Stimulated activated naive CD4-positive, alpha-beta T cell treated with Interleukin-2 at 50 U/mL for 16 hours (primary cell): Measurements from ENCODE around the gene TIPARP.
A peak's percentile ranks its signal among the peaks of the same experiment; 100 is the strongest.
"Not testable (repeated sequence)": the region's sequence is repeated elsewhere in the genome, so short reads cannot be mapped to it uniquely, and the experiment has no call there.

Experiments
- DNase-seq: peaks from one replicate; lab custom pipeline; 2025; lab: John Stamatoyannopoulos, UW

The TIPARP gene

DNA sequence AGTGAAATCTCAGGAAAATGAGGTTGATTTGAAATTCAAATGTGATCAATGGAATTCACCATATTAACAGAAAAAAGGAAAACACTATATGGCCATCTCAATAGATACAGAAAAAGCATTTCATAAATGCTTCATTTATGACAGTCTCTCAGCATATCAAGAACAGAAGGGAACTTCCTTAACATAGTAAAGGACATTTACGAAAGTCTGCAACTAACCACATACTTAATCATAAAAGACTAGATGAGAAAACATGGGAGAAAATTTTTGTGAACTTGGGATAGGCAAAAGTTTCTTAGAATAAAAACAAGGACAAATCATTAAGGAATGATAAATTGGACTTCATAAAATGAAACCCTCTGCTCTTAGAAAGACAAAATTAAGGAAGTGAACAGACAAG is 24.7 kb upstream of the TIPARP start:
- no peak for DNase-seq

DNA sequence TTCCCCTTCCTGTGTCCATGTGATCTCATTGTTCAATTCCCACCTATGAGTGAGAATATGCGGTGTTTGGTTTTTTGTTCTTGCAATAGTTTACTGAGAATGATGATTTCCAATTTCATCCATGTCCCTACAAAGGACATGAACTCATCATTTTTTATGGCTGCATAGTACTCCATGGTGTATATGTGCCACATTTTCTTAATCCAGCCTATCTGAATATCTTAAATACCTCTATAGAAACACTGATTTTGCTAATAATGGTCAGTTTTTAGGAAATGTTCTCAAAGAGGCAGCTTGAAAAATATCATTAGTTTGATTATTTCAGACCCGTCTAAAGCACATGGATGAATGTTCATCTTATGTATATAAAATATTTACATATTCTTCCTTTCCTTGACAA is 21.7 kb upstream of the TIPARP start:
- DNase-seq = not testable (repeated sequence)

DNA sequence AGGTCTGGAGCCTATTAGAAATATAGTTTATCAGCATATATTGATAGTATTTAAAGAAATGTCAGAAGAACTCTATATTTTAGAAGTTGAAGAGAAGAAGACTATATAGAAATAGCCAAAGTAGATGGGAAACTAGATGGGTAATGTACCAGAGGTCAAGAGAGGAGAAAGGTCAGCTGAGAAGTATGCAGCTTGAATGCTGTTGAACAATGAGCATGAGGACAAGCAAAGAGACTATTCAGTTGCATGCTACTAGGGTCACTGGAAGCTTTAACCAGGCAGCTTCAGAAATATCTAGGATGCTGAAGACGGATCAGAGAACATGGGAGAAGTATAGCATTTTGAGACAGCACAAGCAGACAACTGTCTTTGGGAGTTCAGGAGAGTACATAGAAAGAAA is 19.6 kb upstream of the TIPARP start:
- DNase-seq = no peak

DNA sequence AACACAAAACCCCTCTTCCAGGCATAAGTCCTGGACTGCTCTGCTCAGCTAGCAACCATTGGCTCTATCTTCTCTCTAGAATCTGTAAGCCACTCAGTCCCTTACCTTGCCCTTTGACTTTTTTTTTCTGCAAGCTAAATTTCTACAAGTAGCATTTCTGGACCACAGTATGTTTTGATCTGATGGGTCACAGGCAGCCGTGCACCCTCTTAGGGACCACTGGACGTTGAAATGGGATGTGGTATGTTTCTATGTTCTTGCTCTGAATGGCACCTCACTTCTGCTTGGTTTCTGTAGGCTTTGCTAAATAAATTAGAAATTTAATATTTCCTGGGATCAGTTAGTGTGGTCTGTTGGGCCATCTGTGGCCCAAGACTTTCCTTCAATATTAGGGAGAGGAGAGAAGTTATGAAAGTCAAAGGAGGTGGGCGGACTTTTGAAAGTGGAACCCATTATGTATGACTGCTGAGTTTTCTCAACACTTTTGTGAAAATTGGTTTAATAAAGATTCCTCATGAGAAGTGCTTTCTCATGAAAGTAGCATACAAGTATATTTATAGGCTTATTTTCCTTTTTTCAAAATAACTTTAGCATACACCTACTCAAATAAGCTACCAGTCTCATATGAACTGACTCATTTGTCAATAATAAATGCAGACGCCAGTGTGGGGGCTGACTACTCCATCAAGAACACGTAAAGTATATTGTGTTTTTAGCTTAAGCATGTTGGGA is 18.4 kb upstream of the TIPARP start:
- no peak for DNase-seq

DNA sequence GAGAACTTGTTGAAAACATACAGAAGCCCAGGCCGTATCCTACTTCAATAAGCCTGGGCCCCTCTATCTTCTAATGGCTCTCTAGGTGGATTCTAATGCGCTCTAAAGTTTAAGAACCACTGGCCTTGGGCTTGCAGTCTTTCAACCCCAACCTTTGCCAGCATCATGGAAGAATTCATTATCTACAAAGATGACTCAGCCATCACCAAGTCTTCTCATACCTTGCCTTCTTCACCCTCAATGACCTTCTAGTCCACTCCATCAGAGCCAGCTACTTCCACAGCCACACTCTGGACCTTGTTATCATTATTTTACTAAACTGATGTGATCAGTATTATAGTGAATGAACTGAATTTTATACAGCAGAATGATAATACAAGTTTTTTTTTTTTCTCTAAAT is 16.9 kb upstream of the TIPARP start:
- no peak for DNase-seq

DNA sequence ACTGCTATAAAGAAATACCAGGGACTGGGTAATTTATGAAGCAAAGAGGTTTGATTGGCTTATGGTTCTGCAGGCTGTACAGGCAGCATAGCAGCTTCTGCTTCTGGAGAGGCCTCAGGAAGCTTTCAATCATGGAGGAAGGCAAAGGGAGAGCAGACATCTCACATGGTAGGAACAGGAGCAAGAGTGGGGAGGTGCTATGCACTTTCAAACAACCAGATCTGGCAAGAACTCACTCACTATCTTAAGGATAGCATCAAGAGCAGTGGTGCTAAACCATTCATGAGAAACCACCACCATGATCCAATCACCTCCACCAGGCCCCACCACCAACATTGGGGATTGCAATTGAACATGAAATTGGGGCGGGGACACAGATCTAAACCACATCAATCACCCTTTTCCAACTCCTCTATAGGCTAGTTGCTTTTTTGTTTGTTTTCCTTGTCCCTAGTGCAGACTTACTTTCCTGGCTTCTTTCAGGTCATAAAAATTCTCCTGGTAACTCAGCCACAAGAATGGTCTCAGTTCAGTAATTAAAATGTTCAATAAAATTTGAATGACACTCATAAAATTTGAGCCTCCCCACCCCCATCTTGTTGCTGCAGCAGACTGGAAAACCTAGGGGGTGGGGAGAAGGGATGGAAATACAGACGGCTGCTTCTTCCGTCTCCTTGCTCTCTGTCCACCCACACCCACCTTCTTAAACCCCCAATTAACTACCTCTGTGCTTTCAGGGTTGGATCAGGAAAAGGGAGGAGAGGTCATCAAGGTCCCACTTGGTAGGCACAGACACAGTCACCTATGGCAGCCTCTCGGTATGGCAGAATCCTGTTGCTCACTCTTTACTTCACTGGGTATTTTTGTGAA is 16.3 kb upstream of the TIPARP start:
- DNase-seq = no peak

DNA sequence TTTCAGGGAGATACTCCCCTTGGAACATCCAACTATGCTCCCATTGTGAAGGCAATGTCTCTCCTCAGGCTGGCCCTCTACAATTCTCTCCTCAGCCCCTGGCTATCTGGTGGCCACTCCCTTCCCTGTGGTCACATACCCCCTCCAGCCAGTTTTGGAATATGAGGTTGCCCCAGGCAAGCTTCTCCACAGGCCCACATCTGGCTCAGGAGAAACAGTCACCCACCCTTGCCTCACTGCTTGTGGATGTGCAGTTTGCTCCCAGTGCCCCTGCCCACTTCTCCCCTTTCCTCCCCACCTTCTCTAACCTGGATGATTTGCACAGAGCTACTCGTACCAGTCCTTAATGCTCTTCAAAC is 15.7 kb upstream of the TIPARP start:
- no peak for DNase-seq

DNA sequence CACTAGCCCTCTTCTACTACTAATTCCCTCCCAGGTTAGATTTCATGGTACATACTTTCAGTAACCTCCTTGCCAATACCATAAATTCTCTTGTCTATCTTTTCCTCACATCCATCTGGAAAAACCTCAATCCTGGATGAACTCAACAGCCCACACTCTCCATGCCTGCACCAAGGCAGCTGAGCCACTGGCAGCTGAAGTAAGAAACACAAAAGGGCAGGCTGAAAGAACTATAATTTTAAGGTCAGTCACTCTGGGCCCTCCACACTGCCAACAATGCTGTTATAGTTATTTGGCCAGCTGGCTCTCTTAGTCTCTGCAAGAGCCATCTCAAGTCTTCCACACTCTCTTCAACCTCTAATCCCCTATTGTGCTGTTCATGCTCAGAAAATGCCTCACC is 15.1 kb upstream of the TIPARP start:
- no peak for DNase-seq

DNA sequence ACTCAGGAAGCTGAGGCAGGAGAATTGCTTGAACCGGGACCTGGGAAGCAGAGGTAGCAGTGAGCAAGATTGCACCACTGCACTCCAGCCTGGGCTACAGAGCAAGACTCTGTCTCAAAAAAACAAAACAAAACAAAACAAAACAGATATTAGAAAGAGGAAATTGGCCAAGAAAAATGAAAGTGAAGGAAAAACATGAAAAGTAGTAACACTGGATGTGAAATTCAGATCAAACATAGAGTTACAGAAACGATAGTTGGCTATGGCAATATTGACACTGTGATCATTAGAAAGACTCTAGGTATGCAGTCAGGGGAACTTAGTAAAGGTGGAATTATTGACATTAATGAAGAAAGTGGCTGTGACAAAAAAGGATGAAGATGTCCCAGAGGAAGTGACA is 13.2 kb upstream of the TIPARP start:
- no peak for DNase-seq

DNA sequence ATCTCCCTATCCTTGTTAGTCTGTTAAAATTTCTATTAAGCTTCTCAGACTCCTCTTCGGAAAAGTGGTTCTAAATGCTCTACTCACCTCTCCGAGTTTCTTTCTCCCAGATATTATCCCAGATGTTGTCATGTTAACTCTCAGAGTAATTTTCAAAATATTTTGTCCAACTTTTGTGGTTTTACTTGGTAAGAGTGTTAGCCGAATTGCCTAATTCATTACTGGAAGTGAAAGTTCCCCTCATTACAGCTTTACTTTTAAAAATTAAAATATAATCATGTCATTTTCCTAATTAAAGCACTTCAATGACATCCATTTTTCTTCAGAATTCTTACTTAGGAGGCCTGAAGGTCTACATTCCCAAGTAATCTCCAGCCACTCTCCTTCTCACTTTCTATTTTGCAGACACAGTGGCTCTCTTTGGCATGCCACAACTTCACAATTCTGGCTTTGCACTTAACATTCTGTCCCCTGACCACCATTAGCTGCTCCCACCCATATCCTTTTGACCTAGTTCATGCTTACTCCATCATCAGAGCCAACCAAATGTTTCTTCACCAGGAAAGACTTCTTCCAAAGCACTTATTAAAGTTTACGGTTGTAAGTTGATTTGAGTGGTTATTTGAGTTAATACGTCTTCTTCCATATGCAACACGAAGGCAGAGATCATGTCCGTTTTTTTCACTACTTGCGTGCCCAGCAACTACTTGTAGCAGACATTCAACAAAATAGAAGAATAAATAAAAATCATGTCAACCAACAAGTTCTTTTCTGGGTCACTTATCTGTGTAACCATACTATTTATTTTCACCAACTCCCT is 10.2 kb upstream of the TIPARP start:
- DNase-seq = no peak

DNA sequence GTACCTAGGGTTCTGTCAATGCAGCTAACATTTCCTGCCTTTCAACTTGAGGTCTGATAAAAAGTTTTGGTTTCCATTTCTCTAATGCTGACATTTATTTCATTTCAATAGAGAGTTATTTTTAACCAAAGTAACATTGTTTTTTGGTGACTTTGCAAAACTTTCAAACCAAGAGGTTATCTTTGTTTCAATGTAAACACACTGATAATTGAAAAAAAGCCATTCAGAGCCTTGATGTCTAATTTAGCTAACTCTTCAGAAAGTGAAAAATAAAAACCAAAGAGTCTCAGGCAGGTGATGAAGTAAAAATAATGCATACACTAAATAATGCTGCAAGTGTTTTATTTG is 9.6 kb upstream of the TIPARP start:
- no peak for DNase-seq

DNA sequence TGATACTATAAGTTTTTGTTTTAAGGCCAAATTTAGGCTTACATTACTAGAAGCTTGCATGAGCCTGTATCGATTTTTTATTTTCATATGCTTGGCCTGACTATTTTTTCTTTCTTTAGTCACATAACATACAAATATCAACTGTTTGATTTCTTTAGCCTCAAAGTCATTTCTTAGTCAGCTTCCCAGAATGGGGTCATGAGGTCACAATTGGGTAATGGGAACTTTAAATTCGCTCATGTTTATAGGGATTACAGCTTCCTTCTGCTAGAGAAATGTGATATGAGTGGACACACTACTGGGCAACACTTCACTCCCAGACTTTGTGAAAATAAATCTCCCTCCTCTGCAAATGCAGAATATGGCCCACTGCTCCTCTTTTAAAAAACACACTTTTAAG is 9.1 kb upstream of the TIPARP start:
- DNase-seq = no peak

DNA sequence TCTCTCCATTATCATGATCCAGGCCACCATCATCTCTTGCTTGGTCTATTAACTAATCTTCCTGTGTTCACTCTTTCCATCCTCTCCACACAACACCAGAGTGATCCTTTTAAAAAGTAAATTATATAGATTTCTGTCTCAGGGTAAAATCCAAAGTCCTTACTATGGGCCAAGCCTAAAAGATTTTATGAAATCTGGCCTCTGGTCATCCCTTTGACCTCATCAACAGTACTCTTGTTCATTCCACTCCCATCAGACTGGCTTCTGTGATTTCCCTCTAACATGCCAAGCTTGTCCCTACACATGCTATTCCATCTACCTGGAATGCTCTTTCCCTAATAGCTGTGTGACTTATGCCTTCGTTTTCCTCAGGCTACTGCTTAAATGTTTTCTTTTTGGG is 8.3 kb upstream of the TIPARP start:
- DNase-seq = no peak

DNA sequence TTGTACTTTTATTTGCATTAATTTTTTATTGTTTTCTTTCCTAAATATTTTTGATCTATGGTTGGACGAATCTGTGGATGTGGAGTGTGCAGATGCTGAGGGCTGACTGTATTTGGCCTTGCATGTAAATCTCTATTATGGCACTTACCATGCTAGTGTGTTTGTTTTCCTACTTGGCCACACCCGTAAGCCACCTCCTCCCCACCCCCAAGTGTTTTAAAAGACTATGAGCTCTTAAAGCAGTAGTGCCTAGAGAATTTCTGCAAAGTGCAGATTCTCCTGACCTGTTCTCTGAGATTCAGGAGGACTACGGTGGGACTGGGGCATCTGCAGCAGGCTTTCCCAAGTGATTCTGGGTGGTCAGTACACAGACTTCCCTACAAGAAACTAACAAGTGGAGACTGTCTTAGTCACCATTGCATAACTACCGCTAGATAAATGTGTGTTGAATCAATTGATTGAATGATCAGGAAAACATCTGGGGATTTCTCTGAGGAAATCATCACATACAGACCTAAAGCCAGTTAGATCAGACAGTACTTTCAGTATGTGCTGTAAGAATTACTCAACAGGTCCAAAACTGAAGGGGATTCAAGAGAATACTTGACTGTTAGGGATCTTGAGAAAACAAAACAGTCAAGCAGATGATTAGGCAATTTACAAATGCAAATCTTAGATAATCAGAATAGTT is 6.2 kb upstream of the TIPARP start:
- no peak for DNase-seq

DNA sequence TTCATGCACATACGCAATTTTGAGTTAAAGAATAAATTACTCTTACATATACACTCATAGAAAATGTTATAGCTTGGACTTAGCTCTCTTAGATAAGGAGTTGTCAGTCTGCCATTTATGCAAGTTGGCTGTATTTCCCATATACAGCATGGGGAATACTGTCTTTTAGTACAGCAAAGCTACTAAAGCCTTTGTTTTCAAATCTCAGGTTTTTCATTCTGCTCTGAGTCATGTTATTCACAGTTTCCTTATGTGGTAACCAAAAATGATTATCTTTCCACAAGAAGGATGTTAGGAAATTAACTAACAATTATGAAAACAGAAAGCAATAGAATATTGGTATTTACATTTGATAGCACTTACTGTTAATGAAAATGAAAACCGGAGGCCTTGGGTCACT is 4.3 kb upstream of the TIPARP start:
- DNase-seq = no peak

DNA sequence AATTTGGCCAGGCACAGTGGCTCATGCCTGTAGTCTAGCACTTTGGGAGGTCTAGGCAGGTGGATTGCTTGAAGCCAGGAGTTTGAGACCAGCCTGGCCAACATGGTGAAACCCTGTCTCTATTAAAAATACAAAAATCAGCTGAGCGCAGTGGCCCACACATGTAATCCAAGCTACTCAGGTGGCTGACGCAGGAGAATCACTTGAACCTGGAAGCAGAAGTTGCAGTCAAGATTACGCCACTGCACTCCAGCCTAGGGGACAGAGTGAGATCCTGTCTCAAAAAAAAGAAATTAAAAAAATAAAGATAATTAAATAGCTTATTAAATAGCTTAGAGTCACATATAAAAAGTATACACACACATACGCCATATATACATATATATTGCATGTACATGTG is 3.7 kb upstream of the TIPARP start:
- DNase-seq = no peak

DNA sequence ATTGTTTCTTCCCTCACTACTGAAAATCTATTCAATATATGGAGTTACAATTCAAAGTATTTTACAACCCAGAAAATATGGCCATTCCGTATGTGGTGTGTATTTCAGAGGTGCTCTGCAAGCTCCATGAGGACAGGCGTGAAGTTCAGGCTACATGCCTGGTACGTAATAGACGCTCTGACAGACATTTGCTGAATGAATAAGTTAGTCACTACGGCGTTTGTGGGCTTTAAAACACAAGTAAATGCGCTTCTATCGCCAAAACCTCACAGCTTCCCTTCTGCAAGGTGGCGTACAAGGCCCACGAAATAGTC is 701 bp upstream of the TIPARP start:
- DNase-seq = no peak

DNA sequence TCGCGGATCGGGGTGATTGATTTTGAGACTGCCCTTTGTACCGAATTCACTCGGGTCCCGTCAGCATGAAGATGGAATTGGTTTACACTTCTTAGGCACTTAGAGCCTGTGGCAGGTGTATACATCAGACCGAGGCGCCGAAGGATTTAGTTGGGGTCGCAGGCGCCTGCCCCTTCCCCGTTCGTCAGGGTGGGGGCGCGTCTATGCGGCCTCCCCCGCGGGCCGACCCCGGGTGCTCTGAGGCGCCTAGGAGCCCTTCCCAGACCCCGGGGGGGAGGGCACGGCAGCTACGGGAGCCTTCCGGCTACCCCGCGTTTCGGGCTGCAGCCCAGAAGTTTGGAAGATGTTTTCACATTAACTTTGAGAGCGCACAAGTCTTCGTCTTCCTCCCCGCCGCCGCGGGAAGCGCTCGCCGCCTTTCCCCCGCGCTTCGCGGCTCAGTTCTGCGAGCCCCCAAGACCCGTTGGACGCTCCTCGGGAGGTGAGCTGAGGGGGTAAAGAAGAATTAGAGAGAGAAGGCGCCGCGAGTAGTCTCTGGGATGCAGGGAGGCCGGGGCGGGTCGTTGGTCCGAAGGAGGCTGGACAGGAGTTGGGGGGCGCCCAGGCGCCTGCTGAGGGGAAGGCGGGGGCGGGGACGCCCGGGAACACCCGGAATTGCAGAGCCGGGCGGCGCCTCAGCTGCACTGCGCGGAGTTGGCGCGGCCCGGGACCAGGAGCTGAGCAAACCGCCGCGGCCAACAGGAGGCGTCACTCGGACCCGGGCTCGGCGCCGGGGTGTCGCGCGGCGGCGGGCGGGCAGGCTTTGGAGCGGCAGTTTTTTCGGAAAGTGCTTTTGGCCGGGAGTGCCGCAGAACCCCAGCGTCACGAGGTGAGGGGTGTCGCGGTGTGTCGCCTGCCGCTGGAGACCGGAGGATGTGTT is 780 bp downstream of the TIPARP start:
- DNase-seq = peak; percentile 48

DNA sequence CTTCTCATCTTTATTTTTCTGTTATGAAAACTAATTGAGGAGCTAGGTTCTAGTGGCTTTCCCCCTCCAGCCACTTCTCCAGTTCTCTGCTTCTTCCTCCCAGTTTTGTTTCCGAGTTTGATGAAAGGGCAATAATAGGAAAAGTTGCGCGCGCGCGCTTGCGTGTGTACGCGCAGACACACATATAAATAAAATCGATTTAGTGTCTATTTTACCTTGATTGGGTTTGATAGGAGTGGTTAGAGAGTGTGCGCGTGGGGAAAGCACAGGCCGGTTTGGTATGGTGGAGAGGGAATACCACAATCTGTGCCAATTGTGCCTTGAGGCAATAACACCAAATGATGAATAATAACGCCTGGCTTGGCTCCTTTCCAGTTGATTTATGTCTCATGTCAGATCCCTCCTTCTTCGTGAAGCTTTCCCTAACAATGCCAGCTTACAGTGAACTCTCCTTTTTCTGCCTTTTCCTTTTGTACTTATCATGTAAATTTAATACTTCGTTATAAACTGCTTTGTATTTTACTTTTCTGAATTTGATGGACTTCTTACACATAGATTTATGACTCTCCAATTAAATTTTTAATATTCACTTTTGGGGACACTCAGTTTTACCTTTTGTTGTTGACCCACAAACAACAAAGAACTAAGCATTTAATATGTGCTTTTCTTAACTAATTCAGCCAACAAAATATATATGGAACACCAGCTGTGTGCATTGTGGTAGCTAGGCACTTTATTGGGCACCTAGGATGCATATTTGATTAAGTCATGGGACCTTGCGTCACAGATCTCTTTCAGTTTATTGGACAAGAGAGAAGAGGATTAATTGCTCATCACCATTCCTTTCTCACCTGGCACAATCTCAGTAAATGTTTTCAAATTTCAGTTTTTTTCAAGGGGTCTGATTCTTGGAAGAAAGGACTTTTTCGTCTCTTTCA is 1.7 kb downstream of the TIPARP start:
- peak; percentile 21 for DNase-seq

DNA sequence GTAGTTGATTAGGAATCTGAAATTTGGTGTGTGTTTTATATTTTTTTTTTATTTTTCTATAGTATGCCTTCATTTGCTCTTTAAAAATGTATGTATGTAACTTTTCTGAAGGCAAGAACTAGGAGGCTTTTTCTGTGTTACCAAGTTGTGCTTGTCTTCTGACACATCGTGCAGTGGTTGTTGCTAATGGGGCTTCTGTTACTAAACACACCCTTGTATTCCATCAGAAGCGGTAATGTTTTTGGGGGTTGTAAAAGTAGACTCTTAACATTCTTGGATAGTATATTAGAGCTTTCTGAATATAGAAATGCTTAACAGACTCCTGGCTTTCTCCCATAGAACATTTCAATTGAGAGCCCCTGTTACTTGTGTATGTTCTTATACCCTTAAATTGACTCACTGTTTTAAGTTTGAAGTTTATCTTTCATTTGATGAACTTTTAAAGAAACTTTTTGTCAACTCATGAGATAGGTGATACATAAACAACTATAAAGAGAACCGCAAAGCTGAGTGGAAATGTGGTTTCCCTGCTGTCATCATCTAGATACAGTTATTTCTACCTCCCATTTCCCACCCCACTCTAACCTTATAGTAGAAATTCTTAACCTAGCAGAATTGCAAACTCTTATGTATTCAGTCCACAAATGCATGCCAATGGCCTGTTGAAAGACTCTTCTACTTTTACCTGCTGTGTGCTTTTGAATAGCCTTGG is 2.5 kb downstream of the TIPARP start:
- peak; percentile 14 for DNase-seq
